Stomach (tissue), 4 donors: ENCODE data around the gene TXNDC17.

Source experiments
- CTCF ChIP-seq, 7 experiments: fragments of 450-650 bp in 4 of 7; fragments of 200-600 bp in 3 of 7; sonication (generic) in 3 of 7; IDR thresholded peaks; one replicate each; pipeline ENCODE4 v1.5.1; 2016 to 2019; ENCODE audit warnings: antibody characterized with exemption in 7 of 7, control low read depth in 2 of 7, mild to moderate bottlenecking in 1 of 7
- POLR2A ChIP-seq, 4 donors: fragments of 450-650 bp; IDR thresholded peaks; one replicate each; pipeline ENCODE4 v1.6.1; 2016; ENCODE audit warnings: antibody characterized with exemption in 4 of 4, control low read depth in 2 of 4, mild to moderate bottlenecking in 1 of 4, moderate library complexity in 1 of 4
- POLR2AphosphoS5 ChIP-seq, 3 donors: sonication (generic); formaldehyde crosslinking; IDR thresholded peaks; one replicate each; pipeline ENCODE4 v1.6.1; 2016; ENCODE audit warnings: antibody characterized with exemption in 3 of 3

- no peak for TF ChIP-seq CTCF (IDR thresholded peaks at IDR 0.05)
- TF ChIP-seq POLR2AphosphoS5 (IDR thresholded peaks at IDR 0.05), result no peak
- TF ChIP-seq POLR2A (IDR thresholded peaks at IDR 0.05), result no peak
Observed at GRCh38 chr17:6660101-6660500, 19.2 kb downstream of the TXNDC17 start.
